Left ventricle myocardium inferior (tissue), 1 donor: ENCODE data around the gene CYP19A1. TPM values are rescaled to one million over a fixed set of nuclear protein-coding genes. Genes with fewer than 3 reads are reported as not detected.
"Not testable (repeated sequence)": the region's sequence is repeated elsewhere in the genome, so short reads cannot be mapped to it uniquely, and the experiment has no call there.

Experiments used
- DNase-seq: peaks from one replicate; pipeline ENCODE4 v3.0.0-alpha.2; 2020
- H3K27ac ChIP-seq: fragments of 200-600 bp; replicated peaks from 2 replicates; pipeline ENCODE4 v1.8.0; 2021
- H3K27me3 ChIP-seq: fragments of 200-600 bp; 2 replicates; pipeline ENCODE4 v1.8.0; 2021; ENCODE audit warnings: low read depth
- H3K36me3 ChIP-seq: fragments of 200-600 bp; 2 replicates; pipeline ENCODE4 v1.8.0; 2021
- H3K4me1 ChIP-seq: fragments of 200-600 bp; 2 replicates; pipeline ENCODE4 v1.8.0; 2021
- H3K4me3 ChIP-seq: fragments of 200-600 bp; 2 replicates; pipeline ENCODE4 v1.8.0; 2021; ENCODE audit warnings: mild to moderate bottlenecking, moderate library complexity
- H3K9me3 ChIP-seq: fragments of 200-600 bp; replicated peaks from 2 replicates; pipeline ENCODE4 v1.8.0; 2021
- intact Hi-C: fragments of 100-400 bp; cut with micrococcal nuclease; formaldehyde crosslinking; loops from one replicate; pipeline ENCODE4 v1.11.0; 2022
- total RNA-seq: library from RNA; stranded (reverse); fragmentation: NEBNext Ultra II Directional; extraction: Animal tissue kit (Norgen Biotek cat#: 25700); gene quantifications from one replicate; pipeline ENCODE4 v1.2.1, GENCODE V29; 2021
- TF ChIP-seq, protein P1 (sequence below): fragments of 200-600 bp; IDR thresholded peaks from 2 replicates; pipeline ENCODE4 v1.8.0; 2021; ENCODE audit warnings: antibody characterized with exemption, mild to moderate bottlenecking, borderline replicate concordance
- donor health status: DM: no; HTN: yes; CAD: no; lungs with severe emphysema.

CYP19A1 gene
- total RNA-seq, 1 donor from 2014 or later = 0.60 TPM

DNA sequence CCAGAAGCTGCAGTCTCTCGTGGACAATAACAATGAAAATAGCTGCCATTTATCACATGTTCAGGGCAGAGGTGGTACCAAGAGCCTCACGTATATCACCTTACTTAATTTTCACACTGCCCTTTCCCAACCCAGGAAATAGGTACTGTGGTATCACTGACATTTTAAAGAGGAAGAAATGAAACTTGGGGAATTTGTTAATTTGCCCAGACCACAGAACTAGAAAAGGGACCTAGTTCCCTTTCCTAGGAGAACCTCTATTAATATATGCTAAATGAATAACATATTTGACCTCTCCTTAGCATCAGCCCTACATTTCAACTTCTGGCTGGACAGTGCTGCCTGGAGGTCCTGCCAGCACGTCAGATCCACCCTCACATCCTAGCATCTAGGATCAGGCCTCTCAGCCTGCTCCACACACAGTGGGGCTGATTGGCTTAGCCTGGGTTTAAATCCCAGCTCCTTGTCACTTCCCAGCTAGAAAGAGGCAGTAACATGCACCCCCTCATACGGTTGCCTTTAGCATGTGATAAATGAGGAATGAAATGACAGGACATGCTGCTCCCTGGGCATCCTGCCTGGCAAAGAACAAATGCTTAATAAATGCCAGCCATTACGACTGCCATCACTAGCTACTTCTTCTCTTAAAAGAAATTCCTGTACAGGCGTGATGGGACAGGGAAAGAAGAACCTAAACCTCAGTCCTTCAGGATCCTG lies 148.6 kb downstream of the CYP19A1 start:
- Histone ChIP-seq H3K27ac (peak overlapping the region; percentile 80), H3K36me3 (no peaks in the 10 kb centered on the region), H3K27me3 (peaks cover 13% of the 10 kb centered on the region), H3K9me3 (no peaks in the 10 kb centered on the region), H3K4me3 (no peak overlapping the region), H3K4me1 (peaks cover 60% of the 10 kb centered on the region)
- intact Hi-C loops = no loop called here
- DNase-seq = no peak
- TF ChIP-seq, protein P1, sequence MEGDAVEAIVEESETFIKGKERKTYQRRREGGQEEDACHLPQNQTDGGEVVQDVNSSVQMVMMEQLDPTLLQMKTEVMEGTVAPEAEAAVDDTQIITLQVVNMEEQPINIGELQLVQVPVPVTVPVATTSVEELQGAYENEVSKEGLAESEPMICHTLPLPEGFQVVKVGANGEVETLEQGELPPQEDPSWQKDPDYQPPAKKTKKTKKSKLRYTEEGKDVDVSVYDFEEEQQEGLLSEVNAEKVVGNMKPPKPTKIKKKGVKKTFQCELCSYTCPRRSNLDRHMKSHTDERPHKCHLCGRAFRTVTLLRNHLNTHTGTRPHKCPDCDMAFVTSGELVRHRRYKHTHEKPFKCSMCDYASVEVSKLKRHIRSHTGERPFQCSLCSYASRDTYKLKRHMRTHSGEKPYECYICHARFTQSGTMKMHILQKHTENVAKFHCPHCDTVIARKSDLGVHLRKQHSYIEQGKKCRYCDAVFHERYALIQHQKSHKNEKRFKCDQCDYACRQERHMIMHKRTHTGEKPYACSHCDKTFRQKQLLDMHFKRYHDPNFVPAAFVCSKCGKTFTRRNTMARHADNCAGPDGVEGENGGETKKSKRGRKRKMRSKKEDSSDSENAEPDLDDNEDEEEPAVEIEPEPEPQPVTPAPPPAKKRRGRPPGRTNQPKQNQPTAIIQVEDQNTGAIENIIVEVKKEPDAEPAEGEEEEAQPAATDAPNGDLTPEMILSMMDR = no peak

DNA sequence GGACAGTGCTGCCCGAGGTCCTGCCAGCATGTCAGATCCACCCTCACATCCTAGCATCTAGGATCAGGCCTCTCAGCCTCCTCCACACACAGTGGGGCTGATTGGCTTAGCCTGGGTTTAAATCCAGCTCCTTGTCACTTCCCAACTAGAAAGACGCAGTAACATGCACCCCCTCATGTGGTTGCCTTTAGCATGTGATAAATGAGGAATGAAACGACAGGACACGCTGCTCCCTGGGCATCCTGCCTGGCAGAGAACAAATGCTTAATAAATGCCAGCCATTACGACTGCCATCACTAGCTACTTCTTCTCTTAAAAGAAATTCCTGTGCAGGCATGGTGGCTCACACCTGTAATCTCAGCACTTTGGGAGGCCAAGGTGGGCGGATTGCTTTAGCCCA lies 149.6 kb downstream of the CYP19A1 start:
- intact Hi-C loops, H3K36me3 ChIP-seq, H3K9me3 ChIP-seq, H3K4me3 ChIP-seq: not testable (repeated sequence)
- peaks cover 15% of the 10 kb centered on the region for H3K27me3 ChIP-seq
- peak; percentile 28 for DNase-seq
- H3K4me1 ChIP-seq = peaks cover 63% of the 10 kb centered on the region
- H3K27ac ChIP-seq = peak overlapping the region; percentile 80

DNA sequence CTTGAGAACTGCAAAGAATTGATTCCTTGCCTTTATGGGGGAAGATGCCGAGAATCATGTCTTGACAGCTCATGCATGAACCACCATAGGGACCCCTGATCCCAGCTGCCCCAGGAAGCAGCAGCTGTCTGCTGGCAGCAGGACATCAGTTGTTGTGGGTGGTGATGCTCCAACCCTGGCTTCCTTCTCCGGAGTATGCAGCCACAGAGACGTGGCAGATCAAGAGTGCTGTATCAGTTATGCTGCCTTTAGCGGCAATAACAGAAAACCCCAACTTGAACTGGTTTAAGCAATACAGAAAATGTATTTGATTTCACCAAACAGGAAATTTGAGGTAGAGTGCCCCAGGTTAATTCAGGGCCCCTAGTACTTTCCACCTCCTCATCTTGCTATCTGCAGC lies 151.5 kb downstream of the CYP19A1 start:
- Histone ChIP-seq H3K4me1 (peaks cover 56% of the 10 kb centered on the region), H3K9me3 (no peaks in the 10 kb centered on the region), H3K27me3 (peaks cover 5% of the 10 kb centered on the region), H3K36me3 (no peaks in the 10 kb centered on the region), H3K4me3 (no peak overlapping the region), H3K27ac (no peak overlapping the region)
- no peak for DNase-seq
- intact Hi-C loops = no loop called here
- TF ChIP-seq, protein P1 = no peak

DNA sequence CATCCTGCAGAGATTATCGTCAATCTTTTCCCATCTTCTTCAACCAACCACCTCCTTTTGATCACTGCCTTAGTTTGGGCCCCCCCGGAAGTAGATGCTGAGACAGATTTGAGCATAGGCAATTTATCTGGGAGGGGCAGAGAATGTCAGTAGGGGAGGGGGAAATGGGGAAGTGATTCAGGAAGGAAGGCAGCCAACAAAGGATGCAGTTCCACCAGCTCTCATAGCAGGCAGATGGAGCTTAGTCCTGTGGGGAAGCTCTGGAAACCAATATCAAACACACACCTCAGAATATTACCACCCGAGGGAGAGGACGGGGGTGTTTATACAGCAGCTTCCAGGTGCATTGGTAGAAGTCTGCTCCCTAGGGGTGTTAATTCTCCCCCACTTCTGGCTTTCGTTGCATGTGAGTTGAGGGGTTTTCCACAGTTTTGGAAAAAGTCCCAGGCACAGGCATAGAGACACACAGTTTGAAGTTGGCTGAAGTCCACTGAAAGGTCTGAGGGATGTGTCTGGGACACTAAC lies 152.2 kb downstream of the CYP19A1 start:
- H3K9me3 ChIP-seq = no peaks in the 10 kb centered on the region
- no peak for DNase-seq
- peaks cover 56% of the 10 kb centered on the region for H3K4me1 ChIP-seq
- no peak overlapping the region for H3K27ac ChIP-seq
- H3K27me3 ChIP-seq = peaks cover 5% of the 10 kb centered on the region
- H3K36me3 ChIP-seq = no peaks in the 10 kb centered on the region
- no peak overlapping the region for H3K4me3 ChIP-seq
- intact Hi-C loops = no loop called here
- TF ChIP-seq, protein P1 = no peak

DNA sequence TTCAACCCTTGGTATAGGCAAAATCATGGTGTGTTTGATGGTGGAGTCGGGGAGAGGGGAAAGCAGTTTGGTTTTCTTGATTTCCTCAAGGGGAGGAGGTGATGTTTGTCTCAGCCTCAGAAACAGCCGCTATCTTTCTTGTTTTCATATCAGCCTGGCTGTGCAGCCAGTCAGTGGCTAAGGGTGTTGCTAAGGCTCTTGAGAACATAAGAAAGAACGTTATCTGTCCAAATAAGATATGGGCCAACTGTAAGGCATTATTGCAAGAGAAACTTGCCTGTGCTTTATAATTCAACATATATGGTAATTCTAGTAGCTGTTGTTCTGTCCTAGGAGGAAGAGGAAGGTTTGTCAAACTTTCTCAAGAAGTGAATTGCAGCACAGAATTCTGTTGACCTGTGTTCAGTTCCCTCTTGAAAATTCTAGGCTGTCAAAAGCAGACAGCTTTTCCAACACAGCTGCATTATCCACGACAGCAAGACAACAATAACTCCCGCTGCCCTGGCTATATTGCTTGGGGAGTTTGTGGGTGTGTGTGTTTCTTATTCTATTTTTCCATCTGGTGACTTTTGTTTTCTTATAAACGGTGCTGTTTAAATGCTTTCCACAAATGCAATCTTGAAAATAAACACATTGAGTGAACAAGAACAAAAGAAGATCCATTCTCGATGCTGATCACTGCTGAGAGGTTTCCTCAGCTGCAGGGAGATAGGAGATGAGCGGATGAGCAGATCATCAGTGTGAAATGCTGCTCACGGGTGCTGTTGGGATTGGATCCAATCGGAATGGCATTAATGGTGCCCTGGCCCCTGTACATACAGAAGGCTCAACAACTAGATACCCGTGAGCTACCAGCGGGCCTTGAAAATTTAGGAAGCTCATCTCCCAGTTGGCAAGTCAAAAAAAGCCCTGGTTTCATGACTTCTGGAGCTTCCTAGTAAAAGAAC lies 152.9 kb downstream of the CYP19A1 start:
- no peak for DNase-seq
- Histone ChIP-seq H3K4me1 (peaks cover 48% of the 10 kb centered on the region), H3K9me3 (no peaks in the 10 kb centered on the region), H3K4me3 (no peak overlapping the region), H3K27me3 (peaks cover 5% of the 10 kb centered on the region), H3K27ac (no peak overlapping the region), H3K36me3 (no peaks in the 10 kb centered on the region)
- intact Hi-C loops = no loop called here
- TF ChIP-seq, protein P1 = no peak
